ENCODE data around the gene SNX24. TPM values are rescaled to one million over a fixed set of nuclear protein-coding genes. Genes with fewer than 3 reads are reported as not detected.

SNX24 gene
- total RNA-seq, 1 experiment from 2014 or later: 10.8 TPM

DNA sequence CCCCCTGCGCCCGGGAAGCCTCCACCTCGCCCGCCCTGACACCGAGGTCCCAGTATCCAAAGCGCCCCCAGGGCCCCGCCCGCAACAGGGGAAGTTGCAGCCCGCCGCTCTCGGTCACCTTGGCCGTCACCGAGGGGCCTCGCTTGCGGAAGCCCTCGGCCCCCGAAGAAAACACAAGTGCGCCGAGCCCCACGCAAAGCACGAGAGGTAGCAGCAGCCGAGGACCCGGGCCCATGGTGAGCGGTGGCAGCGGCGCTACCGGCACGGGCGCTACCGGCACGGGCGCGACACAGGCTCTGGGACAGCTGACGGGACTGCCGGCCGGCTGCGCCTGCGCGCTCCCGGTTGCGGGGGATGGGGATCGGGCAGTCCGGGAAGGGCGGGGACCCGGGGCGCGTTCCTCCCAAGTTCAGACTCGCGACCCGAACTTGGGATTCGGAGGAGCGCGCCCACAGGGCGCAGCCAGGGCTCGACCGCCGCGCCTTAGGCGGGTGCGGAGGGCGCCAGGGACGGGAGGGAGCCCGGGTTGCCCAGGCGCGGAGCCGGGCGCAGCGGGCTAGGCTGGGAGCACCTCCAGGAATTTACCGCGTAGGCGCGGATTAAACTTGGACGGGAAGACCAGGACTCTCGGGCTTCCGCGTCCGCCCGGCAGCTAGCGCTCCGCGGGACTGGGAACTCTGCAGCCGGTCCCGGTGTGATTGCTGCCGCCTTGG, 191.1 kb downstream of the SNX24 start, which contains the start of gene PPIC (continued):
- TF ChIP-seq SRF (IDR thresholded peaks at IDR 0.05; ENCODE audit: low read depth) (no peak), EZH2phosphoT487 (IDR thresholded peaks at IDR 0.05; ENCODE audit: borderline replicate concordance) (no peak), SIN3A (IDR thresholded peaks at IDR 0.05; ENCODE audit: low read depth) (peak; percentile 84), SP1 (IDR thresholded peaks at IDR 0.05; ENCODE audit: low read depth) (no peak; the same call in 1 of the 2 replicates), TCF7L2 (IDR thresholded peaks at IDR 0.05; ENCODE audit: borderline replicate concordance, extremely low read depth, insufficient read depth, insufficient read length) (no peak), JUND (IDR thresholded peaks at IDR 0.05) (no peak), ZFX (IDR thresholded peaks at IDR 0.05) (peak; percentile 44), EGR1 (IDR thresholded peaks at IDR 0.05; ENCODE audit: low read depth) (peak; percentile 73)
- TF ChIP-seq, protein P1, sequence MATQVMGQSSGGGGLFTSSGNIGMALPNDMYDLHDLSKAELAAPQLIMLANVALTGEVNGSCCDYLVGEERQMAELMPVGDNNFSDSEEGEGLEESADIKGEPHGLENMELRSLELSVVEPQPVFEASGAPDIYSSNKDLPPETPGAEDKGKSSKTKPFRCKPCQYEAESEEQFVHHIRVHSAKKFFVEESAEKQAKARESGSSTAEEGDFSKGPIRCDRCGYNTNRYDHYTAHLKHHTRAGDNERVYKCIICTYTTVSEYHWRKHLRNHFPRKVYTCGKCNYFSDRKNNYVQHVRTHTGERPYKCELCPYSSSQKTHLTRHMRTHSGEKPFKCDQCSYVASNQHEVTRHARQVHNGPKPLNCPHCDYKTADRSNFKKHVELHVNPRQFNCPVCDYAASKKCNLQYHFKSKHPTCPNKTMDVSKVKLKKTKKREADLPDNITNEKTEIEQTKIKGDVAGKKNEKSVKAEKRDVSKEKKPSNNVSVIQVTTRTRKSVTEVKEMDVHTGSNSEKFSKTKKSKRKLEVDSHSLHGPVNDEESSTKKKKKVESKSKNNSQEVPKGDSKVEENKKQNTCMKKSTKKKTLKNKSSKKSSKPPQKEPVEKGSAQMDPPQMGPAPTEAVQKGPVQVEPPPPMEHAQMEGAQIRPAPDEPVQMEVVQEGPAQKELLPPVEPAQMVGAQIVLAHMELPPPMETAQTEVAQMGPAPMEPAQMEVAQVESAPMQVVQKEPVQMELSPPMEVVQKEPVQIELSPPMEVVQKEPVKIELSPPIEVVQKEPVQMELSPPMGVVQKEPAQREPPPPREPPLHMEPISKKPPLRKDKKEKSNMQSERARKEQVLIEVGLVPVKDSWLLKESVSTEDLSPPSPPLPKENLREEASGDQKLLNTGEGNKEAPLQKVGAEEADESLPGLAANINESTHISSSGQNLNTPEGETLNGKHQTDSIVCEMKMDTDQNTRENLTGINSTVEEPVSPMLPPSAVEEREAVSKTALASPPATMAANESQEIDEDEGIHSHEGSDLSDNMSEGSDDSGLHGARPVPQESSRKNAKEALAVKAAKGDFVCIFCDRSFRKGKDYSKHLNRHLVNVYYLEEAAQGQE (IDR thresholded peaks at IDR 0.05; ENCODE audit: low read depth): no peak

DNA sequence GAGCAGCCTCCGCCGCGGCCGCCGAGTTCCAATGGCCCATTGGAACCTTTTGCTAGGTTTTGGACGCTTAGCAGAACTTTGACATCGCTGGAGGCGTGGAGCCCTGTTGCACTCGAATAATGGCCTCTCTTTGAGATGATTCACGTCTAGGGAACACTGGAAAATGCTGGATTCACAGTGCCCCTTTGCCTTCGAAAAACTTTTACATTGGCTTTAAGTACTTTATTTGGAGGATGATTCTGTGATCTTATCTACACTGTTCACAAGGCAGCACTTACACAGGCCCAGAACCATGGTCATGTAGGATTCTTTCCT, 191.6 kb downstream of the SNX24 start:
- H3K9ac ChIP-seq (ENCODE audit: low read length): peak overlapping the region; percentile 65
- H3K4me1 ChIP-seq (ENCODE audit: control insufficient read depth in 1 of 2, insufficient read depth in 2 of 2, low read length in 2 of 2): peaks cover 9 to 21% of the 10 kb centered on the region in 2 experiments; a peak in 3 of 4 replicates
- ChIA-PET POLR2A (no interaction called here), RAD21 (ENCODE audit: low non-redundant PET in 1 of 2, low total read pairs in 2 of 2, uncharacterized antibody in 2 of 2, unreplicated experiment in 2 of 2) (no interaction called here), CTCF (no interaction called here)
- H3K4me2 ChIP-seq (ENCODE audit: low read length): peak overlapping the region; percentile 89
- no TSS peak for BruUV-seq (replicated peaks)
- no peaks in the 10 kb centered on the region for H4K20me1 ChIP-seq (ENCODE audit: insufficient read depth)
- intact Hi-C loops (cut with micrococcal nuclease): no loop called here
- peak overlapping the region; percentile 63 for H2AFZ ChIP-seq (ENCODE audit: low read depth, low read length, poor library complexity, severe bottlenecking)
- H3K36me3 ChIP-seq (ENCODE audit: control insufficient read depth in 1 of 2, insufficient read depth in 2 of 2, low read length in 2 of 2): no peaks in the 10 kb centered on the region
- no peaks in the 10 kb centered on the region for H3K9me2 ChIP-seq (ENCODE audit: insufficient read depth)
- ATAC-seq (peak; percentile 12; the same call in 1 of the 2 replicates), DNase-seq (ENCODE audit: low read depth, low spot score) (no peak)
- no peaks in the 10 kb centered on the region for H3K79me2 ChIP-seq (ENCODE audit: insufficient read depth, low read length)
- H3K9me3 ChIP-seq (ENCODE audit: control insufficient read depth in 1 of 2, insufficient read depth in 1 of 2, low read depth in 1 of 2, low read length in 2 of 2): no peaks in the 10 kb centered on the region
- H3K27me3 ChIP-seq (ENCODE audit: insufficient read depth, low read length): no peaks in the 10 kb centered on the region
- peak overlapping the region; percentile 72 for H3K4me3 ChIP-seq (replicated peaks in 1 of 2; ENCODE audit: low read depth in 1 of 2, low read length in 2 of 2)
- peak overlapping the region; percentile 83 for H3K27ac ChIP-seq (ENCODE audit: low read depth, low read length)
- TF ChIP-seq, protein P2, sequence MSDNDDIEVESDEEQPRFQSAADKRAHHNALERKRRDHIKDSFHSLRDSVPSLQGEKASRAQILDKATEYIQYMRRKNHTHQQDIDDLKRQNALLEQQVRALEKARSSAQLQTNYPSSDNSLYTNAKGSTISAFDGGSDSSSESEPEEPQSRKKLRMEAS (IDR thresholded peaks at IDR 0.05): no peak
- peak; percentile 21 for TF ChIP-seq YY1 (IDR thresholded peaks at IDR 0.05; ENCODE audit: extremely low read depth, insufficient replicate concordance, low read depth, low read length)
